ENCODE results near the gene SLC6A20. TPM values are rescaled to one million over a fixed set of nuclear protein-coding genes. Genes with fewer than 3 reads are reported as not detected.

The SLC6A20 gene
- total RNA-seq, 1 experiment from 2014 or later = 0.89 TPM

GRCh38 chr3:45759851-45760250 lies 36.5 kb downstream of the SLC6A20 start:
- RAD21 ChIA-PET (ENCODE audit: low non-redundant PET in 1 of 2, low total read pairs in 2 of 2, uncharacterized antibody in 2 of 2, unreplicated experiment in 2 of 2) = no interaction called here
- Histone ChIP-seq H3K79me2 (ENCODE audit: insufficient read depth, low read length) (no peaks in the 10 kb centered on the region), H2AFZ (ENCODE audit: low read depth, low read length, poor library complexity, severe bottlenecking) (no peak overlapping the region), H3K27ac (ENCODE audit: low read depth, low read length) (no peak overlapping the region), H3K4me3 (replicated peaks in 1 of 2; ENCODE audit: low read depth in 1 of 2, low read length in 2 of 2) (no peak overlapping the region), H3K9me2 (ENCODE audit: insufficient read depth) (no peaks in the 10 kb centered on the region), H3K4me1 (ENCODE audit: control insufficient read depth in 1 of 2, insufficient read depth in 2 of 2, low read length in 2 of 2) (peaks cover 10 to 18% of the 10 kb centered on the region in 2 experiments; a peak in 3 of 4 replicates), H3K9ac (ENCODE audit: low read length) (no peak overlapping the region), H3K9me3 (ENCODE audit: control insufficient read depth in 1 of 2, insufficient read depth in 1 of 2, low read depth in 1 of 2, low read length in 2 of 2) (no peaks in the 10 kb centered on the region), H3K36me3 (ENCODE audit: control insufficient read depth in 1 of 2, insufficient read depth in 2 of 2, low read length in 2 of 2) (no peaks in the 10 kb centered on the region), H3K4me2 (ENCODE audit: low read length) (no peak overlapping the region), H3K27me3 (ENCODE audit: insufficient read depth, low read length) (no peaks in the 10 kb centered on the region), H4K20me1 (ENCODE audit: insufficient read depth) (no peaks in the 10 kb centered on the region)
- DNase-seq (ENCODE audit: low read depth, low spot score) = no peak
- CTCF ChIA-PET = interaction anchor here (1.3 to 5.7 kb wide), 3 partner anchors 72 to 319 kb away, joined by 4 to 65 read pairs (median 6); no protein-coding TSS in a partner anchor
- POLR2A ChIA-PET = no interaction called here
- intact Hi-C loops (cut with micrococcal nuclease) = loop anchor here (2.0 to 10.0 kb wide), 2 partner anchors 147 to 615 kb away; partner anchors contain the start of gene CCR5
- no TSS peak for BruUV-seq (replicated peaks)
- no peak for TF ChIP-seq ZBTB33 (IDR thresholded peaks at IDR 0.05; ENCODE audit: extremely low read depth, insufficient replicate concordance, low read length)
- TF ChIP-seq CEBPB (IDR thresholded peaks at IDR 0.05; ENCODE audit: low read depth) = no peak
- no peak for TF ChIP-seq MAX (IDR thresholded peaks at IDR 0.05)
- TF ChIP-seq EZH2phosphoT487 (IDR thresholded peaks at IDR 0.05; ENCODE audit: borderline replicate concordance) = no peak
- no peak for TF ChIP-seq CTCF (IDR thresholded peaks at IDR 0.05 in 2 of 3, conservative IDR thresholded peaks at IDR 0.05 in 1 of 3; ENCODE audit: borderline replicate concordance in 1 of 3, insufficient read depth in 1 of 3, low read depth in 2 of 3, low read length in 2 of 3)
- TF ChIP-seq ATF3 (IDR thresholded peaks at IDR 0.05) = no peak
- TF ChIP-seq CBX3 (IDR thresholded peaks at IDR 0.05; ENCODE audit: low read depth) = no peak
- no peak for TF ChIP-seq REST (IDR thresholded peaks at IDR 0.05; ENCODE audit: low read depth)
- TF ChIP-seq FOSL1 (IDR thresholded peaks at IDR 0.05; ENCODE audit: low read depth) = no peak
- TF ChIP-seq YY1 (IDR thresholded peaks at IDR 0.05; ENCODE audit: extremely low read depth, insufficient replicate concordance, low read depth, low read length) = no peak
- no peak for TF ChIP-seq RAD21 (IDR thresholded peaks at IDR 0.05; ENCODE audit: low read depth)
- TF ChIP-seq ELF1 (IDR thresholded peaks at IDR 0.05; ENCODE audit: borderline replicate concordance, low read depth) = no peak
- no peak for TF ChIP-seq ZFX (IDR thresholded peaks at IDR 0.05)
- no peak for TF ChIP-seq SP1 (IDR thresholded peaks at IDR 0.05; ENCODE audit: low read depth)
- no peak for TF ChIP-seq SRF (IDR thresholded peaks at IDR 0.05; ENCODE audit: low read depth)
- TF ChIP-seq SIN3A (IDR thresholded peaks at IDR 0.05; ENCODE audit: low read depth) = no peak
- TF ChIP-seq ZNF274 (IDR thresholded peaks at IDR 0.05; ENCODE audit: low read depth, low read length) = no peak
- TF ChIP-seq POLR2AphosphoS5 (IDR thresholded peaks at IDR 0.05; ENCODE audit: low read depth, low read length) = no peak
- TF ChIP-seq JUND (IDR thresholded peaks at IDR 0.05) = no peak
- no peak for ATAC-seq
